GM18511 (cell line): Measurements from ENCODE around the gene DYNC1H1.

Experiments used
- ATAC-seq: cut with Tn5 transposase; IDR thresholded peaks from one replicate; pipeline ENCODE4 v1.9.1; 2021; ENCODE audit warnings: mild to moderate bottlenecking, moderate library complexity; ENCODE audit not compliant: unreplicated experiment

DYNC1H1 gene

DNA sequence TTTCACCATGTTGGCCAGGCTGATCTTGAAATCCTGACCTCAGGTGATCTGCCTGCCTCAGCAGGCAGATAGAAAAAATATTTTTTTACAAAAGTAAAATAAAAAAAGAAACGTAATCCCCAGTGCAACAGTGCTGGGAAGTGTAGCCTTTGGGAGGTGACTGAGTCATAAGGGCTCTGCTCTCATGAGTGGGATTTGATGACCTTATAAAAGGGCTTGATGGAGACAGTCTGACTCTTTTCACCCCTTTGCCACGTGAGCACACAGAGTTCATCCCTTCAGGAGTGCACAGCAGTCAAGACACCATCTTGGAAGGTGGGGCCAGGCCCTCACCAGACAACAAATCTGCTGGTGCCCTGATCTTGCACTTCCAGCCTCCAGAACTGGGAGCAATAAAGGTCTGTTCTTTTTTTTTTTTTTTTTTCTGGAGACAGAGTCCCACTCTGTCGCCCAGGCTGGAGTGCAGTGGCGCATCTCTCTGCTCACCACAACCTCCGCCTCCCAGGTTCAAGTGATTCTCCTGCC, 24.7 kb upstream of the DYNC1H1 start:
- ATAC-seq, result no peak

DNA sequence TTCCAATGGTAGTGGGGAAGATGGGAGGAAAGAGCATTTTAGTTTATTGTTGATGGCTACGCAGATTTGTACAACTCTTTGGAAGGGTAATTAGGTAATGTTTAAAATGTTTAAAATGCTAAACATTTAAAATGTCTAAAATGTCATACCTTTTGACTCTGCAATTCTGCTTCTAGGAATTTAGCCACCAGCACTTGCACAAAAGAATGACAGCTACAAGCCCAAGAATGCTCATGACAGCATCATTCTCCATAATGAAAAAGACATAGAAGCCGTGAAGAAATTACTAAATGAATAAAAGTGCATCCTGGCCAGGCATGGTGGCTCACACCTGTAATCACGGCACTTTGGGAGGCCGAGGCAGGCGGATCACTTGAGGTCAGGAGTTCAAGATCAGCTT, 19.9 kb upstream of the DYNC1H1 start:
- ATAC-seq, result no peak

DNA sequence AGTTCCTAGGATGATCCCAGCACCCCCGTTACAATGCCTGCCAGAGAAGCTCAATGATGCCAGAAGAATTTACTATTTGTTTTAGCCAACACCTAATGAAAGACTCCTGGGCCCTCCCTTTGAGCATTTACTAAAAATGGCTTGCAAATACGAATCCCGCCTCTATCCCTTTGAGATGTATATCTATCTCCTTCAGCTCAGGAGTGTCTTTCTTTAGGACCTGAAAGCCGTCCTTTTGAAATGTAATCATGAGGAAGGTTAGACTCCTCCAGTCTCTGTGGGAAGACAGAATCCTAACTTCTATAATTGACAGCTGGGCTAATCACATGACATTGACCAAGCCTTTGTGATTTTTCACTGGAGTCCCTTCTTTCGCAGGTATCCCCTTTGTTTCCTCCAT, 19.2 kb upstream of the DYNC1H1 start:
- no peak for ATAC-seq

DNA sequence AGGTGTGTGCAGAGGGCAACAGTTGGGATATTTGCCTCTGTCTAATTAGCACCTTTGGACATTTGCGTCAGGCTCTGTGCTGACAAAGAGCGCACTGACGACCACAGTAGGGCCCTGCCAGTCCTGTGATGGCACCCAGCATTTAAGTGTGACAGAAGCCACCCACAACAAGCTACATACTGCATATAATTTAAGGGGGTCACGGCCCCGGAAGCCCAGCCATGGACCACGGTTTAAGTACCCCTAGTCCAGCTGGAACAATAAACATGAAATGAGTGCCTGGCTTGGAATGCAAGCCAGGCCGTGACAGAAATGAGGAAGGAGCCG, 16.8 kb upstream of the DYNC1H1 start:
- ATAC-seq, result peak; percentile 7

DNA sequence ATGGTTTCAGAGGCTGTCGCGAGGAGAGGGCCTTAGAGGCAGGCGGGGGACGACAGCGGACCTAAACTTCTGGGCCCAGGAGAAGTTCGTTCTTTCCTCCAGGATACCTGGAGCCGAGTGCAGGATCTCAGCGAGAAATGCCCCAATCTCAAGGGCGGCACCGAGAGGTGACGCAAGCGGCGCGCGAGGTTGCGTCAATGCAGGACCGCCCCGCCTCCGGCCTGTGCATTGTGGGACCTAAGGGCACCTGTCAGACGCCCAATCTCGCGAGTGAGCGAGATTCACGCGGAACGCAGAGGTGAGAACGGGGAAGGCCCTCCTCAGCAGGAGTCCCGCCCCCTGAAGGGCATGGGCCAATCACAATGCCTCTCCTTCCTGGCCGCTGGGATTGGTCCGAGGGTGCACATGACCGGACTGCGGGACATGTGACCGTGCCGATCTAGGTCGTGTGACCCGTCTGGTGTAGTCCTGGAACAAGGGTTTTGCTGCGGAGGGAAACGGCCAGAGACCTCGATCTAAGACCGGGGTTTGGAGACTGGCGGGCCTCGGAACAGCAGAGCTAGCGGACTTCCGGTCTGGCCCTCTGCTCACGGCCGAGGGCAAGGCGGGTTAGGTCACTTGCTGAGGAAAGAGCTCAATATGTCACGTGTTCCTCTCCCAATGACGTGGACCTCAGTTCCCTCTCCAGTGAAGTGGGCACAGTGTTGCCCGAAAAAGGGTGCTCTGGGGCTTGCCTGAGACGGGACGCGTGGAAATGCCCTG, 16.3 kb upstream of the DYNC1H1 start:
- peak; percentile 98 for ATAC-seq

DNA sequence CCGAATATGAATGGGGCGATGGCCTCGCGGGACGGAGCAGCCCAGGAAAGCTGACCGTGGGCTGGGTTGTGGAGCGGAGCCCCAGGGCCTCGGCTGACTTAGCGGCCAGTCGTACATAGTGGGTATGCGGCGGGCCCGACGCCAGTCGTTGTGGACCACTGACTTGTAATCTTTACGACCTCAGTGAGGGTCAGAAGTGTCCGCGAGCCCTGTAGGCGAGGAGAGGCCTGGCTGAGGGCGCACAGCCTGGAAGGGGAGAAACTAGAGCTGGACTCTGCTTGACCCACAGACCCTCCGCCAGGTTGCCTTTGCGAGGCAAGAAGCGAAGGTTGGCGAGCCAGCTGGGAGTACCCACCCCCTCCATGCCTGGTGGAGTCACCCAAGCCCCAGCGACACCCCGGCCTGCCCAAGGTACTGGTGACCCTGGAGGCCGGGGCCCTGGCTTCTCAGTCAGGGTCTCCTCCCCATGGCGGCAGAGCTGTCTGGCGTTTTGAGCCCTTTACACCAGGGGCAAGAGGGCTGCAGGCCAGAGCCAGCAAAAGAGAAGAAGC, 15.6 kb upstream of the DYNC1H1 start:
- ATAC-seq, result no peak

DNA sequence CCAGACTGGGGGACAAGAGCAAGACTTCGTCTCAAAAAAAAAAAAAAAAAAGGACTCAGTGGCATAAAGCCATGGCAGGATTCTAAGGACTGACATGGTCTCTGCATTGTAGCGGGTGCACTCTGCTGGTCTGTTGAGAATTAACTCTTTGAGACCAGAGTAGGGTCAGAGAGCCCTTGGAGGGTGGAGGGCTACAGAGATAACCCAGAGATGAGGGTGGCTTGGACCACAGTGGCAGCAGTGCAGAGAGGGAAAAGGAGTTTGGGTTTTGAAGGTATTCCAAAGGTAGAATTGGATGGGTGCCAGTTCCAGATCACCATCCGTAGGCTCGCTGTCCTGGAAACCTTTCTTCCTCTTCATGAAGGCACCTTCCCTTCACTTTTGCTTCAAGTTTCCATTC, 14.3 kb upstream of the DYNC1H1 start:
- ATAC-seq, result no peak

DNA sequence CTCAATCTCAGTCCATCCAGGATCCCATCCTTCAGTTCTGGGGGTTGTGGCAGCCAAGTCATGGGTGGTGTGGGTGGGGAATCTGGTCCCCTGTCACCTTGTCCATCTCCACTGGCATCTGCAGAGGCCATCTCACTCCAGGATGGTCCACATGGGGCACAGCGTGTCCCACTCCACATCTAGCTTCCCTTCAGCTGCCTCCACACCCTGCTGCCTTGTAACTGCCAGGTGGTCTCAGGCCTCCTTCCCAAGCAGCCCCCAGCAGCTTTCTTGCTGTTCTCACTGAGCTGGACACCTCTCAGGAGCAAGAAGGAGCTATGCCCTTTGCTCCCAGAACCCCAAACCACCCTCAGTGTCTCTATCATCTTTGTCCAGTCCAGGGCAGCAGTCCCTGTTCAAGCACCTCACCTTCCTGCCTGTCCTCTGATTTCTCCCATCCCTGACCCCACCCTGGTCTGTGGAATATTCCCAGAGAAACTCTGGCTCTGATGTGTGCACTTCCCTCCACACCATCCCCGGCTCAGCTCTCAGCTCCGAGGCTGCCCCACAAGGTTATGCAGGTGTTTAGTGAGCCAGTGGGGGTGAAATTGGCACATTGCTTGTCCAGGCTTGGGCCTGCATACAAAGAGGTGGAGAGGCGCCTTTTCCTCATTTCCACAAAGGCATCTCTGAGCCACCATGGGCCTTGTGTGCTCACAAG, 13.7 kb upstream of the DYNC1H1 start:
- no peak for ATAC-seq

DNA sequence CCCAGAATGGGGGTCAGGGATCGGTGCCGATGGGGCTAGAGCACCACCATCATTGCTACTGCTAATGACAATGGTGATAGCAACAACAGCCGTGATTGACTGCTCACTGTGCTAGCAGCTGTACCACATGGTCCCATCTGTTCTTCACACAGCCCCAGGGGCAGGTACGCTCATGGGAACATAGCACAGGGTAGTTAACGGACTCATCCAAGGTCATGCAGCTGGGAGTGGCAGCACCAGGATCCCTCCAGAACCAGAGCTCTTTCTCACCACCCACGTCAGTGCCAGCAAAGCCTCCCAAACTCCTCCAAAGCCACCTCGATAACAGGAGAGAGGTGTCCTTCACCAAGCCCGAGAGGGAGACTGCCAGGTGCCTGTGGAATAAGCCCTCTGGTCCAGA, 11.2 kb upstream of the DYNC1H1 start:
- no peak for ATAC-seq

DNA sequence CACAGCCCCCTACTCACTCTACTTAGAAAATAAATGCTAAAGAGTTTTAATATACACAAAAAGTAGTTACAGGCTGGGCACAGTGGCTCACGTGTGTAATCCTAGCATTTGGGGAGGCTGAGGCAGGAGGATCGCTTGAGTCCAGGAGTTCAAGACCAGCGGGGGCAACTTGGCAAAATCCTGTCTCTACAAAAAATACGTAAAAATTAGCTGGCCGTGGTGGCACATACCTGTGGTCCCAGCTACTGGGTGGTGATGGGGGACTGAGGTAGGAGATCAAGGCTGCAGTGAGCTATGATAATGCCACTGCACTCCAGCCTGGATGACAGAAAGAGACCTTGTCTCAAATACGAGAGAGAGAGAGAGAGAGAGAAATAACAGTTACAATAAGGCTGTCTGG, 9.9 kb upstream of the DYNC1H1 start:
- no peak for ATAC-seq

DNA sequence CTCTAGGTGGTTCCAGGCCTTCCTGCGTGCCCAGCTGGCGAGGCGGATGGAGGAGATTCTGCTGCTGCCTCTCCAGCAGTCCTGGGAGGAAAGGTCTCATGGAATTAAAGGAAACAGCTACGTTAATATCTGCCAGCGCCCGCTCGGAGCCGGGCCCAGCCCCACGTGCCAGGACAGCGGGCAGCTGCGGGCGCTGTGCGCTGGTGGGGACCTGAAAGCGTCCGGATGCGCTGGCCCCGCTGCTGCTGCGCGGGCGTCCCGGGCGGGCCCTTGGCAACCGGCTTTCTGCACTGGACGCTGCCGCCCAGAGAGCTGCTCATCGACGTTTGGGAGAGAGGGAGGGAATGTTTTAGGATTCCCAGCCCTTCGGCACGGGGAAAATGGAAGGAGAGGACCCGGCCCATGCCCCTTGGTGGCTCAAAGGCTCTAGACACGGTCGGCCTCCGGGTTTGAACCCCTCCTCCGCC, 8.6 kb upstream of the DYNC1H1 start:
- no peak for ATAC-seq

DNA sequence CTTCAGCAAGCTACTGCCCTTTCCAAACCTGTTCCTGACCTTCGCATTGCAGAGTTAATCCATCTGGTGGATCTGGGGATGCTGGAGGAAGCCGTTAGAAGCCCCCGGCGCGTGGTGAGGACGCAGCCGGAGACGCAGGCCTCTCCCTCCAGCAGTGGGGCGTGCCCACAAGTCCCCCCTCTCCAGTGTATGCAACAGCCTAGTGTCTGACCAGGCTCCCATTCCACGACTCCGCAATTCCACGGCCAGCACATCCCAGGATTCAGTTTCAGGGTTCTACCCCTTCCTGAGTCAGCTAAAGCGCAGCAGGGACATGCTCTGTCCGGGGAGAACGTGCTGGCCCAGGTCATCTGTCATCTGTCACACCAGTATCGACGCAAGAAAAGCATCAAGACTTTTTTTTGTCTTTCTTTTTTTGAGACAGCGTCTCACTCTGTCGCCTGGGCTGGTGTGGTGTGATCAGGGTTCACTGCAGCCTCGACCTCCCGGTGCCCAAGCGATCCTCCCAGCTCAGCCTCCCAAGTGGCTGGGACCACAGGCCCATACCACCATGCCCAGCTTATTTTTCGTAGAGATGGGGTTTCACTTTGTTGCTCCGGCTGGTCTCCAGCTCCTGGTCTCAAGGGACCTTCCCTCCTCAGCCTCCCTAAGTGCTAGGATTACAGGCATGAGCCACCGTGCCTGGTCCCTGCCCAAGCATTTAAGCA, 8.0 kb upstream of the DYNC1H1 start:
- ATAC-seq, result no peak

DNA sequence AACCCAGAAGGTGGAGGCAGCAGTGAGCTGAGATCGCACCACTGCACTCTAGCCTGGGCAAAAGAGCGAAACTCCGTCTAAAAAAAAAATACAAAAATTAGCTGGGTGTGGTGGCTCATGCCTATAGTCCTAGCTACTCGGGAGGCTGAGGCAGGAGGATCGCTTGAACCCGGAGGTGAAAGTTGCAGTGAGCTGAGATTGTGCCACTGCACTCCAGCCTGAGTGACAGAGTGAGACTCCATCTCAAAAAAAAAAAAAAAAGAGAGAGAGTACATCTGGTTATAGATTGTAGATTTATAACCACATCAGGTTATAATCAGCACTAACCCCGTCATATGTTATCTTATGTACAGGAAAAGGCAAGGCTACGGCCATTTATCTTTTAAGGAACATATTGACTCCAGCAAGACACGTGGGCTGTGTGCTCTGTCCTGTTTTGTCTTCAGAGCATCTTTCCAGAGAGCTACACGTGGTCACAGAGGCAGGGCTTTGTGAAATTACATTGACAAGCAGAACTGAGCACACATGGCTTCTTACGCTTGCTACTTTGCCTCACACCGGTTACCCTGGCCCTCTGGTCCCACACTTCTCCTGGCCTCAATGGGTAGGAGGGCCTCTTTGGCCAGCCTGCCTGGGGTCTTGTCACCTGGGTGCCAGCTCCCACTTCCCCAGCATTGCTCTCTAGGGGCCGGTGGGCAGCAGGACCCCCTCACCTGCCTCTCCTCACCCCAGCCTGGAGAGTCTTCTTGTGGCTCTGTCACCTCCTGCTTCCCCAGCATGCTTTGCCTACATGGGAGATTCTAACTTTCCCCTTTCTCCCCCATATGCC, 6.8 kb upstream of the DYNC1H1 start:
- ATAC-seq, result no peak

DNA sequence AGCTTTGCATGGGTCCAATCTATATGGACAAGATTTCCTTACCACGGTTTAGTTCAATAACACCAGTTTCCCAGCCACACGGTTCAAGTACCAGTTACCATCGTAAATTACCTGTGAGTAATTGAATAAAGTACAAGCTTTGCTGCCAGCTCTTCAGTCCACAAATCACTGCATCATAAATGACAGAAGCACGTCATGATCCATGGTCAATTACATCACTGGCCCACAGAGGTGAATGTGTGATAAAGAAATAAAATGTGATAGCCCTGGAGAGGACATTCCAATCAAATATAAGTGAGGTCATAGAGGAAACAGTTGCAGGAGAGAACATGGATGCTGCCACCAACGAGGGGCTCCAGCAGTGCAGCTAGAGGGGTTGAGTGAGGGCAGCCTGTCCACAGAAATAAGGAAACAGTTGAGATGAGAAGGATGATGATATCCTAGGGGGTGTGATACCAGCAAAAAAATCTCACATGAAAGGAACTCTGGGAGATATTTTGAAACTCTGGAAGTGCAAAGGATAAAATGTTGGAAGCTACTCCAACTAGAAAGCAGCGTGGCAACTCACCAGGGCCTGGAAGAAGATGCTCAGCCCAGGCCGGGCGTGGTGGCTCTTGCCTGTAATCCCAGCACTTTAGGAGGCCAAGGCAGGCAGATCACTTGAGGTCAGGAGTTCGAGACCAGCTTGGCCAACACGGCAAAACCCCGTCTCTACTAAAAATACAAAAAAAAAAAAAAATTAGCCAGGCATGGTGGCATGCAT, 5.8 kb upstream of the DYNC1H1 start:
- no peak for ATAC-seq

DNA sequence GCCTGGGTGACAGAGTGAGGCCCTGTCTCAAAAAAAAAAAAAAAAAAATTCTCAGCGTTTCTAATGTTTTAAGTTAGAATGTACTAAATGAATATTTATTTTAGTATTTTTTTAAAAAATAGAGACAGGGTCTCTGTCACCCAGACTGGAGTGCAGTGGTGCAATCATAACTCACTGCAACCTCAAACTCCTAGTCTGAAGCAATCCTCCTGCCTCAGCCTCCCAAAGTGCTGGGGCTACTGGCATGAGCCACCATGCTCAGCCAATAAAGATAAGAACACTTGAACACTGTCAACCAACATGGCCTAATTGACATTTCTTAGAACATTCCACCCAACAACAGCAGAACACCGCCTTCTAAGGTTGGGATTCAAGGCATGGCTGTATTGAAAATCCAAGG, 5.1 kb upstream of the DYNC1H1 start:
- ATAC-seq, result no peak

DNA sequence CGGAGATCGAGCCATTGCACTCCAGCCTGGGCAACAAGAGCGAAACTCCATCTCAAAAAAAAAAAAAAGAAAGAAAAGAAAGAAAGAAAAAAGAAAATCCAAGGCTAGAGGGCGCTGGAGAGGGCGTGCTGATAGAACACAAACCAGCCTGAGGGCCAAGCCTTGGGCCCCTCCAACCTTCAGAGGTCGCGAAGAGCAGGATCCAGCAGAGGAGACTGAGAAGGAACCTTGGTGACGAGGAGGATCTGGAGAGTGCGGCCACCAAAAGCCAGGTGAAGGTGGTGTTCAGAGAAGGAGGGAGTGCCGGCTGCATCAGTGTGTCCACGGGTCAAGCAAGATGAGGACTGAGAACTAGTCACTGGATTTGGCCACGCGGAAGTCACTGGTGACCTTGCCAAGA, 4.1 kb upstream of the DYNC1H1 start:
- ATAC-seq, result no peak

DNA sequence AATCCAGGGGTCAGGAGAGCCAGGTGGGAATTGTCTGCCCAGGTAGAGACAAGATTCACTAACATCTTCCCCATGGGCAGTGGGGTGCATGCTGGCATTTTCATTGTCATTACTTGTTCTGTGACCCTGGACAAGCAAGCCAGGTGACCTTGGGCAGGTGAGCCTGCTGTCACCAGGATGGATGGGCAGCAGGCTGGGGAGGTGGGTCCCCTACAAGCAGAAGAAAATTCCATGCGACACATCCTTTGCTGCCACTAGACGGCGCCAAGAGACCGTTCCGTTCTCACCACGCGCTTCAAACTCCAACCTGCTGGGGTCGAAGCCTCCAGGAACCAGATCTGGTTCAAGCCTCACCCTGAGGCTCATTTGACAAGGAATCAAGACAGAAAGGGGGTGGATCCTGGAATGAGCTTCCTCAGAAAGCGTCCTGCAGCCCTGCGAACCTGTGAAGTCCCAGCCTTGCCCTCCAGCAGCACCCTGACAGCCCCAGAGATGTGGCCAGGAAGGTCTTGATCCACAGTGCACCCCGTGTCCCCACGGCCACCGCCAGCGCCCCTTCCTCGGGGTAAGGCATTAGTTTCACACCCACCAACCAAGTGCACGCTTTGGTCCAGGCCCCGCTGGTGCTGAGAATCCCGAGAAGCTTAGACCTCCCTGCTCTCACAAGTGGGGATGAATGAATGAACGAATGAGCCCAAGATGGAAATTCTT, 3.2 kb upstream of the DYNC1H1 start:
- no peak for ATAC-seq

DNA sequence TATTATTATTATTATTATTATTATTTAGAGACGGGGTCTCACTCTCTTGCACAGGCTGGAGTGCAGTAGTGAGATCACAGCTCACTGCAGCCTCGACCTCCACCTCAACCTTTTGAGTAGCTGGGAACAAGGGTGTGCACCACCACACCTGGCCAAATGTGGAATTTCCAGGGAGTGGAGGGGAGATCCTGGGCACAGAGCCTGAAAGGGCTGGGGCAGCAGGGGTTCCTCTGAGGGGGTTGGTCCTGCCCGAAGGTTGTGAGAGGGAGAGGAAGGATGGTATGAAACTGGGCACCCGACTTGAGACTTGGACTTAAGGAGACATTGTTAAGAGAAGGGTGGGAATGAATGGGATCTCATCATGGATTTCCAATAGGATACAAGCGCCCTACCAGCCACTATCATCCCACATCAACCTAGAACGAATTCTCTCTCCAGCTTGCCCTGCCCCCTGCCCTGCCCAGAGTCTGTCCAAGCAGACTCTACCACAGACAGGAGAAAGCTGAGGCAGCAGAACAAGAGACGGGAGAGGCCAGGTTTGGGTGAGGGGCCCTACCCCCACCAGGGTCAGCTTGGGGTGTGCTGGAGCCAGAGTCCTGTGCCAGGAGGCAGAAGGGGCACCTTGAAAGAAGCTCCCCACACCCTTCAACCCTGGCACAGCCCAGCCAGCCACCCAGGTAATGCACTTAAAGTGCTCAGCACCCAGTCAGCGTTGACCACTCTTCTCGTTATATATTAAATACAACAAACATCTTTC, 2.4 kb upstream of the DYNC1H1 start:
- no peak for ATAC-seq

DNA sequence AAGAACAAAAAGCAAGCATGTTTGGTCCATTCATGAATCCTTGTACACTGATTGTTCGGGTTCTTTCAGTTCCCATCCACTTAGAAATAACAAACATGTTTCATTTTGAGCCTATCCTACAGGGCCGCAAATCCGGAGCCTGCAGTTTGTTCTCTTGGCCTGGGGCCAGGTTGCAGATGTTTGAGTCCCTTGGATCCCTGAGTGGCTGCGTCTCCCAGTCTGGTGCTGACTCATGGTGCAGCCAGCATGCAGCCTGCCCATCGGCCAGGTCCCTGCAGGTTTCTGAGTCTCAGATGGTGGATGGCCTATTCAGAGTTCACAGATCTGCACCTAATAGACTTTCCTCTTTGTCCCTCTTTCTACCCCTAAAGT, 1.9 kb upstream of the DYNC1H1 start:
- no peak for ATAC-seq
